GM06990 (cell line): ENCODE results near the gene SOCS3.

Source experiments
- DNase-seq: peaks from one replicate; pipeline ENCODE4 v3.0.0-alpha.2; 2011; ENCODE audit not compliant: insufficient read length; ENCODE audit errors: extremely low read depth
- H3K27me3 ChIP-seq: replicated peaks from 2 replicates; pipeline ENCODE4 v1.6.0; 2011; ENCODE audit warnings: low read length; ENCODE audit not compliant: control insufficient read depth, insufficient read depth
- H3K36me3 ChIP-seq: 2 replicates; pipeline ENCODE4 v1.5.1; 2011; ENCODE audit warnings: low read length; ENCODE audit not compliant: control insufficient read depth, insufficient read depth
- H3K4me3 ChIP-seq: replicated peaks from 2 replicates; pipeline ENCODE4 v1.5.1; 2011; ENCODE audit warnings: low read depth, mild to moderate bottlenecking, control low read depth, low read length
- CTCF ChIP-seq: IDR thresholded peaks from 2 replicates; pipeline ENCODE4 v1.5.1; 2011; ENCODE audit warnings: low read length, control low read depth, mild to moderate bottlenecking, inconsistent platforms; ENCODE audit not compliant: insufficient read depth, poor library complexity, severe bottlenecking

The SOCS3 gene

DNA sequence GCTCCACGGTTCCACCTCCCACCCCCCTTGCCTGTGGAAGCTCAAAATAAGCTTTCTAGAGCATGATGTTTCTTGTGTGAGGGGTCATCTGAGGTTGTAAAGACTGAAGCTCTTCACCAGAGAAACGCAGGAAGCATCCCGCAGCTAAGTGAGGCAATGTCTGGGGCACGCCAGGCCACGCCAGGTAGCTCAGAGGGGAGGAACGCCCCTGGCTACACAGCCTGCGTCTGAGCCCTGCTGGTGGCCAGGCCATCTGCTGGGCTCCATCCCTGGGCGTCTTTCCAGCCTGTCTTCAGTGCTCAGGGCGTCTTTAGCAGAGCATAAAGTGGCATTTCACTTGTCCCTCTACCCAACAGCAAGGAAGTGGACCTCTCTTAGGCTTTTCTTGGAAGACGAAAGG lies 15.2 kb downstream of the SOCS3 start:
- Histone ChIP-seq H3K27me3 (peaks cover 2% of the 10 kb centered on the region; the same call in 1 of the 2 replicates), H3K4me3 (no peak overlapping the region), H3K36me3 (no peaks in the 10 kb centered on the region)
- TF ChIP-seq CTCF: no peak
- no peak for DNase-seq

DNA sequence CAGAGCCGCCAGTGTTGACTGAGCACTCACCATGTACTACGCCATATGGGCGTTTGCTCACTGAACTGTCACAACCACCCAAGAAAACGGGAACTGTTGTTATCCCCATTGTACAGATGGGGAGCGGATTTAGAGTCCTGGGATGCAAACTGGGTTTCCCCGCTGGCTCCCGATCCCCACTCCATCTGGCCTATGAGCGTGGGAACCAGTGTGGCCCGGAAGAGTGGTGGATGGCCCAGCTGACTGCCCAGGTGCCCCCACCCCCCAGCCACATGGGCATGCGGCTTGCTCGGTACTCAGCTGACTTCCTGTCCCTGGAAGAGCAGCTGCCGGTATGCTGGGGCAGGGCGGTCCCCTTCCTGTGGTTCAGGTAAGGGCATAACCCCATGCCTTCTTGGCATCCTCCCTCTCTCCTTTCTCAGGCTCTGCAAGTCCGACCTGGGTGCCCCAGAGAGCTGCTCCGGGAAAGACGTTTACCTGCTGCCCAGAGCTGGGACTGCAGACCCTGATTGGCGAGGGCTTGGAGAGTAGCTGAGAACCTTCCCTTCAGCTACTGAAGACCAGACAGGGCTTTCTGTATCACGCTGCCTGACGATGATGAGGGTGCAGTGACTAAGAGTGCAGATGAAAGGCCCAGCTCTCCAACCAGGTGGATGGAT lies 16.2 kb downstream of the SOCS3 start:
- Histone ChIP-seq H3K27me3 (peaks cover 2% of the 10 kb centered on the region; the same call in 1 of the 2 replicates), H3K4me3 (no peak overlapping the region), H3K36me3 (no peaks in the 10 kb centered on the region)
- DNase-seq: peak; percentile 79
- TF ChIP-seq CTCF: no peak

- TF ChIP-seq CTCF: no peak
- H3K36me3 ChIP-seq: no peaks in the 10 kb centered on the region
- DNase-seq: no peak
- H3K4me3 ChIP-seq: no peak overlapping the region
- peaks cover 2% of the 10 kb centered on the region; the same call in 1 of the 2 replicates for H3K27me3 ChIP-seq
These were observed 16.7 kb downstream of the SOCS3 start for GRCh38 chr17:78343187-78343542.

- DNase-seq: no peak
- peaks cover 2% of the 10 kb centered on the region; the same call in 1 of the 2 replicates for H3K27me3 ChIP-seq
- TF ChIP-seq CTCF: no peak
- no peaks in the 10 kb centered on the region for H3K36me3 ChIP-seq
- H3K4me3 ChIP-seq: no peak overlapping the region
These were observed 17.3 kb downstream of the SOCS3 start for GRCh38 chr17:78342449-78343186.

DNA sequence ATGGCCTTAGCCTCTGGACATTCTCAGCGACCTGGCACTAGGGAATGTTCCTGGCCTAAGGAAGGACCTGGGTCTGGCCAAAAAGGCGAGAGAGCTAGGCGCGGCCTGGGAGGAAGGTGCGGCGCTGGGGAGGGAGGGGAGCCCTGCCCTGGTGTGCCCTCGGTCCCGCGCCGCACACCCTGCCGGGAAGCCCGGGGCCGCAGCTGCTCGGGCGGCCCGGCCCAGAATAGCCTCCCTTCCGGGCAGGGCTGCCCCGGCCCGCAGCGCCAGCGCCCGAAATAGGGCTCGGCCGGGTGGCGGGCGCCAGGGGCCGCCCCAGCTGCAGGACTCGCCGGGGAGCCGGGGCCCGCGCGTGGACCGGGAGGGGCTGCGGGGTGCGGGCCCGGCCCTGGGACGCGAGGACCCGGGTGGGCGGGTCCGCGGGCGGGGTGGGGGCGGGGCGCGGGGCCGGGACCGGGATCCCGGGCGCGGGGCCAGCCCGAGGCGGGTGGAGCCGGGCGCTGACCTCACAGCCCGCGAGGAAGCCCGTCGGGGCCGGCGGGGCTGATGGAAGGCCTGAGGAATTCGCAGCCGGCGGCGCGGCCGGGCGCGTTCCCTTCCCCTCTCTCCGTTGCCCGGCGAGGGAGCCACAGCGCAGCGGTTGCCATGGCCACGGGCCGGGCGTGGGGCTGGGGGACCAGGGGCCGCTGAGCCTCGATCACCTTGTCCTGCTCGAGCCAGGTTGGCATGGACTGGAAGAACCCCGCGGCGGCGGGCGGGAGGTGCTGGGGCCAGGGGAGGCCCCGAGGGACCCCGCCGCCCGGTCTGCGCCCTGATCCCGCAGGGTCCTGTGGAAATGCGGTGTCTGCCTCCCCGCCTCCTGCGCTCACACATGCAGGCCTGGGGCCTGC lies 18.1 kb downstream of the SOCS3 start:
- Histone ChIP-seq H3K4me3 (peak overlapping the region; percentile 29; the same call in 1 of the 2 replicates), H3K36me3 (no peaks in the 10 kb centered on the region), H3K27me3 (peaks cover 2% of the 10 kb centered on the region; the same call in 1 of the 2 replicates)
- DNase-seq: no peak
- no peak for TF ChIP-seq CTCF
